ENCODE measurements around the gene PRDM16.

Gene PRDM16

DNA sequence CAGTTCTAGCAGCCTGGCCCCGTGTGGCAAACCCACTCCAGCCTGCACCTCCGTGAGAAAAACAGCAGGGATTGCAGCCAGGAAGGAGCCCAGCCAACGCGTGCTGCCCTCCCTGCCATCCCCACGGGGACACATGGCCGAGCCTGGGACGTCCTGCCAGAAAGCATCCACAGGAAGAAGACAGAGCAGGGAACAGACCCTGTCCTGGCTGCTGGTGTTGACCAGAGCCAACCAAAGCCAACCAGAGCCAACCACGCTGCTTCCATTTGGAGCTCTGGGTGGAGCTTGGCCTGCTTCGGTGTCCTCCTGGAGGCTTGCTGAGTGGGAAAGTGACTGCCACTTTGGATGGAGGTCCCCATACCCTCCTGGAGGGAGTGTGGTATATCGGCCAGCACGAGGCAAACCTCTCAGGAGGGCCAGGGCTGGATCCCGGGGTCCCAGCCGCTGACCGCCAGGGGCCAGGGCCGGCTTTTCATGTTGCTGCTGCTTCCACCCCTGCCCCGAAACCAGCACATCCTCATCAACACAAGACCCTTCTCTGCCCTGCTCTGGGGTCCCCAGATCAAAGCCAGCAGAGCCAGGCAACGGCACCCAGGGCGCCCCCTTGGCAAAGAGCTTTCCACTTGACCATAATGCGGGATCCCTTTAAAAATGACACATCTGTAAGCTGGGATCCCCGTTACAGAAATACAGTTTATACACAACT lies 304.9 kb downstream of the PRDM16 start:
- DNase-seq (ENCODE audit: low read depth): no peak

DNA sequence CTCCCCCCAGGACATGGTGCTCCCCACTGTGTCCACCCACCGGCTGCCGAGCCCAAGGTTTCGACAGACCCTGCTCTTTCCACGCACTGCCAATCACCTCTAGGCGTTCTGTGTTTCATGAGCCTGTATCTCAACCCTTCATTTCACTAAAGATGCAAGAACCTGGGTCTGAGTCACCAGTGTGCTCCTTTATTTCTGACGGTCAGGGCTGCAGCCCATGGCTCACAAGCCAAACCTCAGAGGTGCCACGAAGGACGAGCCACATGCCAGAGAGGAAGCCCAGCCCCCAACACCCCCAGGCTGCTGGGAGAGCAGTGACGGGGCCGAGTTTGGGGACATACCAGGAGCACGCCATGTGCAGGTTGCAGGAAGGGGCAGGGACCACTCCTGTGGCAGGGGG lies 306.2 kb downstream of the PRDM16 start:
- no peak for DNase-seq (ENCODE audit: low read depth)

DNA sequence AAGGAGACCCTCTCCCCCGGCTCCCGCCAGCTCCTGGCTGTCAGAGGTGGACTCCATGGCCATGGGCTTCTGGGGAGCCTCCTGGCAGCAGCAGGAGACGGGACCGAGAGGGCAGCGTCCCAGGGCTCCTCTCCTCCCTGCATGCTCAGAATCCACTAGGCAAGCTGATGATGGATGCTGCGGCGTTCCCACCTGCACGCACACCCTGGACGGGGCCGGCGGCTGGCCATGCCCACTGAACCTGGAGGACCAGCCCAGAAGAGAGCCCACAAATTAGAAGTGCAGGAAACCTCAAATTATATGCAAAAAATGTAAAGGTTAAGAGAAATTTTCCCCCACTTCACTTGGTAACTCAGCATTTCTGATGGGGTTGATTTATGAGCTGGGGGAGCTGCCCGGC lies 308.2 kb downstream of the PRDM16 start:
- DNase-seq (ENCODE audit: low read depth): no peak

DNA sequence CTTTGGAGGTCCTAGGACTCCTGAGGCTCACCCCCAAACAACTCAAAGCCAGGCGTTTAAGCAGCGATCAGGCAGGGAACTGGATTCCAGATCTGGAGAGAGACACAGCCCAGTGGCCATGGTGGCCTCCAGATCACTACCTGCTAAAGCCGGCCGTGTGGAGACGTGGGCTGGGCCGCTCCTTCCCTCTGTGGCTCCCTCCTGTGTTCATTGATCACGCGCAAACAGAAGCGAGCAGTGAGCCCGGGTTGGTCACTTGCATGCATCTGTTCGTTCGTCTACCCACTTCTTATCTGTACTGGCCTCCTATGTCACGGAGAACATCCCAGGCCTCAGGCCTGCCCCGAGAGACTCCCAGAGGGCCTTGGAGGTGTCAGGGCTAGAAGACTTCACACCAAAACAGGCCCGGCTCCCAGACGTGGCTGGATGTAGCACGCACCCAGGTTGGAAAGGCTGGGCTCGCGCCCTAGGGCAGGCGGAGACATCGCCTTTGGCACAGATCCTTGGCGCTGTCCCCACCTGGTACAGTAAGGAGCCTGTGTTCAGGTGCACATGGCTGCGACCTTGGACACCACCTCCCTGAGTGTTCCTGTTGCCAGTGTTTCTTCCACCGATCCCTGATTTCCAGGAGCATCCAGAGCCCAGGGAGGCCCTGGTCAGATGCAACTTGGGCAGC lies 308.7 kb downstream of the PRDM16 start:
- no peak for DNase-seq (ENCODE audit: low read depth)

DNA sequence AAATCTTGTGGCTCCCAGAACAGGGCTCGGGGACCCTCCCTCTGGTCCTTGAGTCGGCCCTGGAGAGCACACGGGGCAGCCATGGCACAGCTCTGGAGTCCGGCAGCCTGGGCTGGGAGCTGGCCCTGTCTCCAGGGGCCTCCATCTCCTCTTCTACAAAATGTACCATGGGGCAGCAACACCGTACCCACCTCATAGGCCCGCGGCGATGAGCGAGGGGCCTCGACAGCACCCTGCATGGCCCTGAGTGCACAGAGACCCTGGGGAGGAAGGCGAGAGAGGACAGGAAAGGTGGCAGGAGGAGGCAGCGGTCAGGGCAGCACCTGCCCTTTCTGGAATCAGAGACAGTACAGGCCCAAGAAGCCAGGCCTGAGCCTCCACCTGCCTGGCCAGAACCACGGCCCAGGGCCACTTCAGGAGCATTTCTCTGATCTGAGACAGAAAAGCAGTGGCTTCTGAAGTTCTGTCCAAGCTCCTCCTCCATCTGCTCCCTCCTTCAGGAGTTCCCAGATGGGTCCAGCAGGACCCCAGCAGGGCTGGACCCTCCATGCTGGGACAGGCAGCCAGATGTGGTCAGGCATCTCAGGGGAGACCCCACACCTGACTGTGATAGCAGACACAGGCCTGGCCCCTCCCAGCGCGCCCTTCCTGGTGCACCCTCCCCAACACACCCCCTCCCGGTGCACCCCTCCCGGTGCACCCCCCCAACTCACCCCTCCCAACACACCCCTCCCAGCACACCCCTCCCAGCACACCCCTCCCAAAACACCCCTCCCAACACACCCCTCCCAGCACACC lies 309.6 kb downstream of the PRDM16 start:
- DNase-seq (ENCODE audit: low read depth): no peak

DNA sequence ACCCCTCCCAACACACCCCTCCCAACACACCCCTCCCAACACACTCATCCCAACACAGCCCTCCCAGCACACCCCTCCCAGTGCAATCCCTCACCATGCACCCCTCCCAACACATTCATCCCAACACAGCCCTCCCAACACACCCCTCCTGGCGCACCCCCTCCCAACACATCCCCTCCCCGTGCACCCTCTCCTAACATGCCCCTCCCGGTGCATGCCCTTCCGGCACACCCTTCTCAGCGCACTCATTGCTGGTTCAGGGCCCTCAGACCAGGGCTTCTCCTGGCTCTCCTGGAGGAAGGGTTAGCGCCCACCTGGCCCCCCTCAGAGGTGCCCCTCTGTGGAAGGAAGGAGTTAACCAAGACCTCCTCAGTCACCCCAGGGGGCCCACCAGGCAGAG lies 310.9 kb downstream of the PRDM16 start:
- DNase-seq (ENCODE audit: low read depth): no peak

DNA sequence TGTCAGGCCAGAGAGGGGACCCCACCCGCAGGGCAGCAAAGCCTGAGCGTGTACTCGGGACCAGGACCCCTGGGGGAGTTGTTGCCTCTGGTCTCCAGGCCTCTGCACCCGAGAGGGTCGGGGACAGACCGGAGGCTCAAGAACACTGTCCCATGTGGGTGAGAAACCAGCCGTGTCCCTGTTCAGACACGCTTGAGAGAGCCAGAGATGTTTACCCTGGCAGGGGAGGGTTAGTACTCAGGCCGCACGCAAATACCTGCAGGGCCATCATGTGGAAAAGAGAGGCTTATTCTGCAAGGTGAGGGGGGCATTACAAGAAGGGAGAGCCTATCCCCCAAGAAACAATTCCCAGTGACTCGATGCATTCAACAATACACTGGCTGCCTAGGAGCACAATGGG lies 311.5 kb downstream of the PRDM16 start:
- DNase-seq (ENCODE audit: low read depth): no peak

DNA sequence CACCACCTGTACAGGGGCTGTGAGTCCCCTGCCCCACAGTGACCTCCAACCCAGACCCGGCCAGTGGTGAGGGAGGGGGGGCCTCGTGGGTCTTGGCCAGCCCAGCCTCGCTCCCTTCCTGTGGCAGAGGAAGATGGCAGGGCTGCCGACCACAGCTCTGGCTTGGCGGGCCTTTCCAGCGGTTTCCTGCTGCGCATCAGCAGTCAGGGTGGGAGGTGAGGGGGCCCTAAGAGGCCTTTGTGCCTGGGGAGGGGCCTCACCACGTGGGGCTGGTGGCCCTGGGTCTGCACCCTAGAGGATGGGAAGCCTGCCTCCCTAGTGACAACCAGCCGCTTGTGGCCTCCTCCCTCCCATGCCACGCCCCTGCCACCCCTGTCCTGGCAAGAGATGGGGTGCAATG lies 312.9 kb downstream of the PRDM16 start:
- no peak for DNase-seq (ENCODE audit: low read depth)

DNA sequence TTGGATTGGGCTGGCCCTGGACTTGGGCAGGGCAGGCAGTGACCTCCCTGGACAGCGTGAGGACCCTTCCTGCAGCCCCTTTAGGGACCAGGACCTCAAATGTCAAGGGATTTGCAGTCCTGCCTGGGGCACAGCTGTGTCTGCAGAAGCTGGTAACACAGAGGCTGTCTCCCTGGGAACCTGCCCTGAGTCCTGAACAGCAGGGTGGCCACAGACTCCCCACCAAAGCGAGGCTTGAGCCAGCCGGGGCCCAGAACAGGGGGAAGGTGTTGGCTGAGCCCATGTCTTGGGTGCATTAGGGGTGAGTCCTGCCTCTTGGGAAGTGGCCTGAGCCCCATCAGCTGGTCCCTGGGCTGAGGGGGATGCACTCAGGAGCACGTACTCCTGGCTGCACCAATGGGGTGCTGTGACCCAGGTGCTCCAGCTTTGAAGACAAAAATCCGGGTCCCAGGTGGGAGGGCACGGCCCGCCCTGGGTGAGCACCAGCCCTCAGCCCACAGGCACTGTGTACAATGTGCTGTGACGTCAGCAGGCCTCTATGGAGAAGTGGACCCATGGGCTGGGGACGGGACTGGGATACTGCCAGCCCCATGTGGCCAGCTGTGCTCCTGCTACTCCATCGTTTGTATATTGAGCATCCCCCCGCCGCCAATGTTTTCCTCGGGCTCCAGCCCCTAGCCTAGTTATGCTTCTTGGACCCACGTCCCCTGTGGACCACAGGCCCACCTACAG lies 313.5 kb downstream of the PRDM16 start:
- DNase-seq (ENCODE audit: low read depth): no peak

DNA sequence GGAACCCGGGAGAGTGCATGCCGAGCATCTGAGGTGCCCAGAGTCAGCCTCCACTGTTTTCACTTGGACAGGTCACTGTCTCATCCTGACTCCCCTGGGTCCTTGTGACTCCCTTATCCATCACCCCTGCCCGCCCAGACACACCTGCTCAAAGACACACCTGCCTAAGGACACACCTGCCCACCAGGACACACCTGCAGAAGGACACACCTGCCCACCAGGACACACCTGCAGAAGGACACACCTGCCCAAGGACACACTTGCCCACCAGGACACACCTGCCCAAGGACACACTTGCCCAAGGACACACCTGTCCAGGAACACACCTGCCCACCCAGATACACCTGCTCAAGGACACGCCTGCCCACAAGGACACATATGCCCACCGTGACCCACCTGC lies 314.7 kb downstream of the PRDM16 start:
- no peak for DNase-seq (ENCODE audit: low read depth)

DNA sequence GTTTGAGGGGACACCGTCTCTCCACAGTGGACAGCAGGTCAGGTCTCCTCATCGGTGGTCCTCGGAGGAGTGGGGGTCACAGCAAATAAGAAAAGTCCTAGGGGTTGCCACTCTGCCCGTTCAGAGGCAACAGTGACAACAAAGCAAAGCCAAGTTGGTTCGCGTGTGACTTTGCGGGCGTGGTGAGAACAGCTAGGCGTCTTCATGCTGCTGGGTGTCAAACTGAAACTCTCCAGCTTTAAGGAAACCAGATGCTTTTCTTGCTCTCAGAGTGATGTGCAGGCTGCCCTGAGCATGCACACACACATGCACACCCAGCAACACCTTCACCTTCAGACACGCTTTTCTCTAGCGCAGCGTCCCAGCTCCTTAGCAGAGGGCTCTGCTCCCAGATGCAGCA lies 315.4 kb downstream of the PRDM16 start:
- no peak for DNase-seq (ENCODE audit: low read depth)

DNA sequence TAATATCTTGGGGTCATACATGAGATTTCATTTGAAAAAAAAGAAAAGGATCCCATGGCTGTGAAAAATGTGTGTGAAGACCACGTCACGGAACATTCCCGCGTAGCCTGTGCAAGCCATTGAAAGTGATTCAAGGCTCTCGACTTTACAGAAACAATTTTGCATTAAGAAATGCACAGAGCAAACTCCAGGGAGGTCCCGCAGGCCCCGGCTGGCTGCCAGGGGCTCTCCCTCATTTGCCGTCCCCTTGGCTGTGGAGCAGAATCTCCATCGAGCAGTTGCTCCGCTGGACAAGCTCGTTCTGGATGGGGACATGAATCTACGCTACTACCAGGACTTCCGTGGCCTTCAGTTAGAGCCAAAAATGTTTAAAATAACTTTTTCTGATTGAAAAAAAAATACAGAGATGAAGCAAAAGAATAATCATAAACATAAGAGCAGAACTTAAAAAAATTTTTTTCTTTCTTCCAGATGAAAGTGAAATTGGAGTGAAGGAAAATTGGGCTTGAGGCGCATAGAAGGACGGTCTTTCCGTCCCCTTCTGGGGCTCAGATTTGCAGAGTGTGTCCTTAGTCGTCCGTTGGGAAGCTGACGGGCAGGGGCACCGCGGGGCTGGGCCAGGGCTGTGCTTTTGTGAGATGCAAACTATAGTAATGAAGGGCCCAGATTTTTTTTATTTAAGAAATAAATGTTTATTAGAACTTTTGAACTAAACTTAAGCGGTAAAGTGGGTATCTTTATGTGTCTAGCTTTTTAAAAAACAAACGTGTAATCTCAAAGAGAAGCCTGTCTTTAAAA lies 317.4 kb downstream of the PRDM16 start:
- no peak for DNase-seq (ENCODE audit: low read depth)

DNA sequence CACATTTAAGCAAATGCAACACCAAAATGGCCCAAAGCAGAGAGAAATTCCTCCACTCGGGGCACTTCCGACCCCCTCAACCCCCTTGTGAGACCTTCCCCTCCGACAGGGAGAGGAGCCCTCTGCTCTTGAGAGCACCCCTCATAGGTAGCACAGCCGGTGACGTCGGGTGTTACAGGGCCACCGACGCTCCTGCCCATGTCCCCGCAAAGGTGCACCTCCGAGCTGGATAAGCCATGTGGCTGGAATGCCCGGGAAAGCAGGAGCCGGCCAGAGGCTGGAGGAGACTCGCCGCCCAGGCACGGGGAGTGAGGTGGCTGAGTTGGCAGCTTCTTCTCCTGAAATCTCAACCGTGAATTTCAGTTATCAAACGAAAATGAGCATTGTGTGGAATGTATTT lies 318.4 kb downstream of the PRDM16 start:
- DNase-seq (ENCODE audit: low read depth): no peak

DNA sequence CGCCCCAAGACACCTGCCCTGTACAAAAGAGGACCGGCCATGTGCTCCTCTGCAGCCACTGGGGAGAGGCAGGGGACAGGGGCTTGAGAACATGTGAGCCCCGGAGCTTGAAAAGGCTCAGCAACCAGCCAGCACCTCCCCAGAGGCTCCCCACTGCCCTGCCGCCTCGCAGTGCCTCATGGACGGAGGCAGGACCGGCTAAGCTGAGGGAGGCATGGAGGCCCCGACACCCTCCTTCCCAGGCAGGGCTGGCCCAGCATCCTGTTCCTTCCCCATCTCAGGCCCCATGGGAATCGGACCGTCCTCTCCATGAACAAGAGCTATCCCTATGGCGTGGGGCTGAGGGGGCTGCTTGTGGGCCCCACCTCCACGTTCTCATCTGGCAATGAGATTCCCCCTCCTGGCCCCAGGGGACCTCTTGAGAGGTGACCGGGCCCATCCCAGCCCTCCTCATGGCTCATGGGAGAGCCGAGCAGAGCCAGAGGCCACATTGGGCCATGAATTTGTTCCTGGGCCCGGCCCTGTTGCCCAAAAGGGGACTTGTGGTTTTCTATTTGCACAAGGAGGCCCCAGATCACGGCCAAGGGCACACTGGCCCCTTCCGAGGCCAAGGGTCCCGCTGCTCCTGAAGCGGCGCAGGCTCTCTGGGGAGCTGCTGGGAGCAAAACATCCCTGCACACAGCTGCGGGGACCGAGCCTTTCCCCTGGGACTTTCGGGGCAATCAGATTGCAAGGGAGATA lies 320.3 kb downstream of the PRDM16 start:
- DNase-seq (ENCODE audit: low read depth): no peak

DNA sequence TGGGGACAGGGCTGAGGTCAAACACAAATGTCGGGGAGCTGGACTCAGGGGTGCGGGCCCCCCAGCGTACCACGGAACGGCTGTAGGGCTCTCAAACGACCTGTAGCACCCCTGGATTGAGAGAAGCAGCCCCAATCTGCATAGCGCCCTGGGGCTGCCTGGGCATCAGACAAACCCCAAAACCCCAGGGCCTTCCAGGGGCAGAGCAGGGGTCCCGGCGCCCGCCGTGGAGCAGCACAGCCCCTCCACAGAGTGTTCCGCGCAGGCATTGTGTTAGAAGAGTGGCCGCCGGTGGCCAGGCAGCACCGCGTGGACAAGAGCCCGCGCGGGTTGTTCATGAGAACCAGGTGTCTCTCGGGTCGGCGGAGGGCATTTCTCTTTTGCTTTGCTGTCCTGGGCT lies 321.3 kb downstream of the PRDM16 start:
- no peak for DNase-seq (ENCODE audit: low read depth)

DNA sequence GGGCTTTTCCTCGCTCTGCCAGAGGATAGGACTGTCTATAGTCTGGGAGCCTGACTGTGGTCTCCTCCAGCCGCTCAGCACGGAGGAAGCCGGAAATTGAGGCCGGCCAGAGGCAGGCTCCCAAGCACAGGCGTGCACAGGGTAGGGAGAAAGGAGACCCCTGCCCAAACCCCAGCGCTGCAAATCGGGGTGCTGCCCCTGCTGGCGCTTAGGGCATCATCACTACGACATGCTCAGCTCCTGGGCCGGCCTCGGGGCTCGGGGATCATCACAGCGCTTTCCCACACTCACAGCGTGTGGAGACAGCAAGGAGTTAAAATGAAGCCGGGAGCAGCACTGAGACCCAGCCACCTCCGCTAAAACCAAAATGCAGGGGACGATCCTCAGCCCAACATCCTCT lies 322.7 kb downstream of the PRDM16 start:
- no peak for DNase-seq (ENCODE audit: low read depth)

DNA sequence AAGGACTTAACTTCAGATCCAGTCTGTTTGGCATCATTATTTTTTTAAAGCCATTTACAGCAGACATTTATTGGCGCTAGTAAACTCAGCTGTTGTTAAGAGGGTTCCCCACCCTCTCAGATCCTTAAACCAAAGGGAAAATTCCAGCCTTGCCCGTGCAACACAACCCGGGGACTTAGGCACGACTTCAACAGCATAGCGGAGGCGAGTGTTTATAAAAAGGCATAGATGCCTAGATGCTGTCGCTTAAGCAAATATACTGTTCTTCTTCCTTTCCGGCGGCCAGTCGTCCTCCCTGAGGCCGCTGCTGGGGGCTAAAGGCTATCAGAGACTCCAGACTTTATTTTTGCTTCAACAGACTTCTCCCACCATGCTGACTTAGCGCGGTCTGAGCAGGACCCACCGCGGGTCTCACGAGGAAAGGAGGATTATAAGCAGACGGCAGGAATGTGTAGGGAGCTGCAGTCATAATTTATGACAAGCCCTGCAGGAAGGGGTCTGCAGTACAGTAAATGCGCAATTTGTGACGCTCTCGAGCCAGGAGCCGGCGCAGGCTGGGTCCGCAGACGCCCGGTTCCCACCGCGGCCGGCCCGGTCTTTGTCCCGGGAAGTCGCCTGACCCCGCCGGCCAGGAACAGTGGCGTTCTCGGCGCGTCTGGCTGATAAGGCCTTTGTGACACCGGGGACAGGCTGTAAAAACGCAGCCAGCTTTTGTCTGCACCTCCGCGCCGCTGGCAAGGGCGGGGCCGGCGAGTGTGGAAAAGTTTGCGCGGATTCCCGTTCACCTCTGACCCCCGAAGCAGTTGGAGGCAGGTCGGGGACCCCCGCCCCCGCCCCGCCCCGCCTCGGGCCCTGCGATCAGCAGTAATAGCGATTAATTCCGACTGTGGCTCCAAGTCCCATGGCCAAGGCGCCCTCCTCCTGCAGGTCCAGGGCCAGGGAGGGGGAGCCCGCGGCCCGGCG lies 324.3 kb downstream of the PRDM16 start:
- DNase-seq (ENCODE audit: low read depth): no peak

DNA sequence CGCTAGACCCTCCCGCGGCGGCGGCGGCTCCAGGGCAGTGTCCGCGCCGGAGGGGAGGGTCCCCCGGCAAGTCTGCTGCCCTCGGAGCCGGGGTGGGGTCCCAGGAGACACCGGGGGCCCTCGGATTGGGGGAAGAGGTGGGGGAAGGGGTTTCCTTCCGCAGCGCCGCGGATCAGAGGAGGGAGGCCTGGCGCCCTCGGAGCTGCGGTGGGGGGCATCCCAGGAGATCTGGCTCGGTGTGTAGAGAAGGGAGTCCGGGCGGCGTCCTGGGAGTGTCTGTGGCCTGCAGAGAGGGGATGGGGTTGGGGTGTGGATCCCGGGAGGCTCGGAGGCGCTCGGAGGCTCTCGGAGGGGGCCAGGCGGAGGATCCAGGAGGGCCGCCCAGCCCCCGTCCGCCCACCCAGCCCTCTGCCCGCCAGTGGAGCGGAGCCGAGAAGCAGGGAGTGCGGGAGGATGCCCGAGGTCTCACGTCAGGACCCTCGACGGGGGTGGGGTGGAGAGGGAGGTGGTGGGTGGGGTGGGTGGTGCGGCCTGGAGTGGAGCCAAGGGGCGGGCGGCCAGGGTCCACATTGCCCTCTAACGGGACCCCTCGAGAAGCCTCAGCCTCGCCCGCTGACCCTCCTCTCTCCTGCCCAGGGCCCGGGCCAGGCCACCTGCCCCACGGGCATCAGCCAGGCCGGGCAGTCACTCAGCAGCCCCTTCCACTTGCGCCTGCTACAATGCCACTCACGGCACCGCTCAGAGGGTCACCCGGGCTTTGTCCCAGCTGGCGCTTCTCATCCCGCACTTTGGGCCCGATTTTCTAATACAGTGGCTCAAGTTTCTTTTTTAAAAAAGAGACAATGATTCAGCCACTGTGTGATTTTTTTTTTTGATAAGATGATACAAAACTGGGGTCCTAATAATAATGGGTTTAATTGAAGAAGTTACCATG lies 325.3 kb downstream of the PRDM16 start:
- no peak for DNase-seq (ENCODE audit: low read depth)

DNA sequence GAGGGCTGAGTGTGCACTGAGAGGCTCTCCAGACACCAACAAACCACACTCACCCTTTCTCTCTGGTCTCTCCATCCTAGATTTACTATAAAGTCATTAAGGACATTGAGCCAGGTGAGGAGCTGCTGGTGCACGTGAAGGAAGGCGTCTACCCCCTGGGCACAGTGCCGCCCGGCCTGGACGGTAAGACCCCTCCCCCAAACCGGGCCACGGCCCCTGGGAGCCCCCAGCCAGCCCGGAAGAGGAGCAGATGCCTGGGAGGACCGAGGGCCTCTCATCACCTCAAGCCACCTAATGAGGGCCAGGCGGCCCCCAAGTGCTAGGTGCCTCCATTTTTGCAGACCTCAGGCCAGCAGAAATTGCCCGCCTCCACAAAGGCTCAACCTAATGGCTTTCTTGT lies 327.4 kb downstream of the PRDM16 start:
- no peak for DNase-seq (ENCODE audit: low read depth)

All from HS-5 (cell line).